Placental epithelial cell (primary cell): ENCODE measurements around the gene KRT222. TPM values are rescaled to one million over a fixed set of nuclear protein-coding genes. Genes with fewer than 3 reads are reported as not detected.

Experiments
- total RNA-seq: library from RNA; depleted of rRNA; stranded (reverse); fragments of >200 nt; gene quantifications from 2 replicates; pipeline ENCODE4 v1.2.3, GENCODE V29; 2012

Gene KRT222
- 1.6 TPM in 2 replicates for total RNA-seq

GRCh38 chr17:40664582-40665333 is at the start of gene KRT222:
TSS of gene KRT222 (minus strand) at chr17:40665177. CDS start at chr17:40665099, 78 bp downstream.

GRCh38 chr17:40703652-40704051 is 38.7 kb upstream of the KRT222 start, which contains the start of gene KRT24:
TSS of gene KRT24 (minus strand) at chr17:40703752. CDS start at chr17:40703693, 59 bp downstream.

GRCh38 chr17:40647624-40648383 is 17.2 kb downstream of the KRT222 start, which contains the start of gene SMARCE1:
TSS of gene SMARCE1 (minus strand) at chr17:40647818. CDS start at chr17:40645802, 2,016 bp downstream.

Other genes with a start within 250 kb of the KRT222 start
- gene TOP2A, start 247.3 kb downstream of the KRT222 start, total RNA-seq: 16.9 and 28.3 TPM in 2 replicates
- gene IGFBP4, start 221.7 kb downstream of the KRT222 start, total RNA-seq: 40.2 and 49.1 TPM in 2 replicates
- 65.2 and 130 TPM in 2 replicates for gene TNS4, start 163.6 kb downstream of the KRT222 start, total RNA-seq
- not detected in 2 replicates for gene CCR7, start 99.7 kb downstream of the KRT222 start, total RNA-seq
- 94.0 and 121 TPM in 2 replicates for gene SMARCE1, start 17.4 kb downstream of the KRT222 start, total RNA-seq
- gene KRT24, start 38.6 kb upstream of the KRT222 start, total RNA-seq: 573 and 600 TPM in 2 replicates
- not detected in 2 replicates for gene KRT25, start 90.2 kb upstream of the KRT222 start, total RNA-seq
- gene KRT26, start 107.0 kb upstream of the KRT222 start, total RNA-seq: under 0.01 TPM in 1 of 2 replicates, not detected in the other
- 0.79 TPM in 1 of 2 replicates, not detected in the other for gene KRT27, start 117.4 kb upstream of the KRT222 start, total RNA-seq
- not detected in 2 replicates for gene KRT28, start 134.8 kb upstream of the KRT222 start, total RNA-seq
- 5.1 and 9.8 TPM in 2 replicates for gene KRT10, start 157.4 kb upstream of the KRT222 start, total RNA-seq
- not detected in 2 replicates for gene KRT12, start 202.0 kb upstream of the KRT222 start, total RNA-seq
- gene KRT20, start 220.1 kb upstream of the KRT222 start, total RNA-seq: not detected in 2 replicates